GM23338 (cell line): Measurements from ENCODE around the gene MGAT3.

ENCODE experiments used
- CREB1 ChIP-seq: fragments of 250-450 bp; sonication (Bioruptor Pico); IDR thresholded peaks from 2 replicates; pipeline ENCODE4 v1.5.0; 2020; ENCODE audit warnings: low read depth, mild to moderate bottlenecking, moderate library complexity
- CTCF ChIP-seq, 2 experiments: fragments of 200-600 bp in 1 of 2; sonication (generic) in 1 of 2; conservative IDR thresholded peaks; 2 replicates each; pipeline versions ENCODE4 v1.5.1 to v1.6.1; 2016 to 2017; ENCODE audit warnings: antibody characterized with exemption in 2 of 2, low read depth in 2 of 2, mild to moderate bottlenecking in 2 of 2, moderate library complexity in 1 of 2
- EZH2 ChIP-seq: fragments of 200-600 bp; sonication (generic); IDR thresholded peaks from one replicate; pipeline ENCODE4 v1.8.0; 2017; ENCODE audit warnings: antibody characterized with exemption, mild to moderate bottlenecking, low read depth; ENCODE audit not compliant: unreplicated experiment
- EZH2phosphoT487 ChIP-seq: fragments of 200-600 bp; sonication (generic); IDR thresholded peaks from one replicate; pipeline ENCODE4 v1.8.1; 2018; ENCODE audit warnings: antibody characterized with exemption; ENCODE audit not compliant: unreplicated experiment
- JUNB ChIP-seq: IDR thresholded peaks from one replicate; pipeline ENCODE4 v1.6.1; 2016; ENCODE audit warnings: antibody characterized with exemption; ENCODE audit not compliant: unreplicated experiment
- POLR2AphosphoS5 ChIP-seq: IDR thresholded peaks from 2 replicates; pipeline ENCODE4 v1.6.1; 2016; ENCODE audit warnings: antibody characterized with exemption, low read depth
- REST ChIP-seq: IDR thresholded peaks from one replicate; pipeline ENCODE4 v1.6.1; 2018; ENCODE audit warnings: antibody characterized with exemption; ENCODE audit not compliant: unreplicated experiment
- ZNF331 ChIP-seq: fragments of 250-450 bp; sonication (Bioruptor Pico); IDR thresholded peaks from 2 replicates; pipeline ENCODE4 v1.5.0; 2020; ENCODE audit warnings: low read depth, mild to moderate bottlenecking, moderate library complexity

GRCh38 chr22:39489094-39490068 is 32.6 kb downstream of the MGAT3 start:
- TF ChIP-seq CTCF (conservative IDR thresholded peaks at IDR 0.05; ENCODE audit: low read depth in 2 of 2) (no peak), EZH2 (no peak), POLR2AphosphoS5 (no peak), CREB1 (CRISPR knock-in tag) (no peak), REST (no peak), EZH2phosphoT487 (no peak), ZNF331 (CRISPR knock-in tag) (no peak), JUNB (no peak)
